Brain microvascular endothelial cell (primary cell): ENCODE data around the gene AAMP.

Source experiments
- DNase-seq: peaks from one replicate; pipeline ENCODE4 v3.0.0-alpha.2; 2020
- H3K27ac ChIP-seq: fragments of 250-450 bp; sonication (Bioruptor Pico); 2 replicates; pipeline ENCODE4 v1.5.1; 2020; ENCODE audit warnings: mild to moderate bottlenecking, moderate library complexity
- H3K27me3 ChIP-seq: fragments of 250-450 bp; sonication (Bioruptor Pico); replicated peaks from 2 replicates; pipeline ENCODE4 v1.5.1; 2020; ENCODE audit warnings: mild to moderate bottlenecking
- H3K36me3 ChIP-seq: fragments of 250-450 bp; sonication (Bioruptor Pico); replicated peaks from 2 replicates; pipeline ENCODE4 v1.5.1; 2020; ENCODE audit warnings: mild to moderate bottlenecking
- H3K4me3 ChIP-seq: 2 replicates; pipeline ENCODE4 v1.5.1; 2011; ENCODE audit warnings: low read depth, mild to moderate bottlenecking, control low read depth, low read length, moderate library complexity
- CTCF ChIP-seq: IDR thresholded peaks from 2 replicates; pipeline ENCODE4 v1.5.1; 2011; ENCODE audit warnings: low read depth, mild to moderate bottlenecking, moderate library complexity, low read length, control low read depth, inconsistent platforms; ENCODE audit errors: missing control alignments
- in situ Hi-C: cut with HindIII; loops from 2 replicates; pipeline ENCODE4 v1.10.0; 2017; ENCODE audit warnings: low sequenced_read_pairs, low pct_ligation_motif_present

AAMP gene

DNA sequence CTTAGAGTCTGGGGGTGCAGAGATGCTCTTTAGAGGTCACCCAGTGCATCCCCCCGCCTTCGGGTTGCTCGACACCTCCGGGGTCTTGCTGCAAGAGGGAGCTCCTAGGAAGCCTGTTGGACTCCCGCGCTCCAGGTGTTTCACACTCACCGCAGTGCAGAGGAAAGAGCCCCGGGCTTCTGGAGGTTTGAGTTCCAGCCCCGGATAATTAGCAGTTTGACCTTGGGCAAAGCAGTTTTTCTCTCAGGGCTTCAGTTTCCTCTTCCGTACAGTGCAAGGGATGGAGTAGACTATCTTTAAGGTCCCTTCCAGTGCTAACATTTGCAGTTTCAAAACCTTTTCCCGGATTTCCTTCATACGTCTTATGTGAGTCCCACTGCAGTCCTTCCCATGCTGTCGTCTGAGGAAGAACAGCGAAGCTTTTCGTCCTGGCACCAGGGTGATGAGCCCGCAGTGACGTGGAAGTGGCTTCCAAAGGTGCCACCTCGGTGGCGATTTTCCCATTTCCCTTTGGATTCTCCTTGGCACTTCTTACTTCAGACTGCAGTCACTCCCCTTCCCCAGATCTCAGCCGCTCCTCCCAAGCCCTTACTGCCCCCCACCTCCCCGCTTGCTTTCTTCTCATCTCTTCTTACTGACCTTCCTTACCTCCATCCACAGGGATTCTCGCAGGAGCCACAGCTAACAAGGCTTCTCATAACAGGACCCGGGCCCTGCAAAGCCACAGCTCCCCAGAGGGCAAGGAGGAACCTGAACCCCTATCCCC is 967 bp upstream of the AAMP start:
- TF ChIP-seq CTCF: no peak
- DNase-seq: no peak
- in situ Hi-C loops: no loop called here
- H3K36me3 ChIP-seq: peaks cover 34% of the 10 kb centered on the region
- no peak overlapping the region for H3K27ac ChIP-seq
- H3K27me3 ChIP-seq: no peaks in the 10 kb centered on the region
- peak overlapping the region; percentile 92 for H3K4me3 ChIP-seq

DNA sequence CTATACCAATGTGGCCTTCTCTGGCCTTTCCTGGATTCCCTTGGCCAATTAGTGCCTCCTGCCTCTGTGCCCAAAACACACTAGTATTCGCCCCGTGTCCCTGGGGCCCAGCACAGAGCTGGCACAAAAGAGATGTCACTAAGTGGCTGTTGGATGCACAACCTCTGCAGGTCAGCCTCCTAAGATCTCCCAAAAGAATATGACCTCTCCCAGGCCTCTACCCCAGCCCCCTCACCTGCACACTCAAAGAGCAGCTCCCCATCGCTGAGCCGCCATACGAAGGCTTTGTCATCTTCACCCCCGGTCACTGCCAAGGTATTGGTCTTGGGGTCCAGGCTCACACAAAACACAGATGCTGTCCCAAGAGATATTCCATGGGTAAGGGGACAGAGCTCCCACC is 2.7 kb downstream of the AAMP start:
- no peak overlapping the region for H3K27ac ChIP-seq
- no peak overlapping the region for H3K4me3 ChIP-seq
- H3K27me3 ChIP-seq: no peaks in the 10 kb centered on the region
- TF ChIP-seq CTCF: no peak
- DNase-seq: no peak
- in situ Hi-C loops: no loop called here
- peaks cover 31% of the 10 kb centered on the region for H3K36me3 ChIP-seq

GRCh38 chr2:218266316-218266979 is 3.5 kb downstream of the AAMP start:
- Histone ChIP-seq H3K36me3 (peaks cover 31% of the 10 kb centered on the region), H3K4me3 (no peak overlapping the region), H3K27ac (no peak overlapping the region), H3K27me3 (no peaks in the 10 kb centered on the region)
- DNase-seq: no peak
- in situ Hi-C loops: no loop called here
- no peak for TF ChIP-seq CTCF

- in situ Hi-C loops: no loop called here
- Histone ChIP-seq H3K36me3 (peaks cover 31% of the 10 kb centered on the region), H3K4me3 (no peak overlapping the region), H3K27ac (no peak overlapping the region), H3K27me3 (no peaks in the 10 kb centered on the region)
- no peak for DNase-seq
- no peak for TF ChIP-seq CTCF
These were observed 4.3 kb downstream of the AAMP start for GRCh38 chr2:218265626-218266025.

GRCh38 chr2:218264773-218265561 is 5.0 kb downstream of the AAMP start:
- no peak overlapping the region for H3K4me3 ChIP-seq
- peaks cover 31% of the 10 kb centered on the region for H3K36me3 ChIP-seq
- H3K27me3 ChIP-seq: no peaks in the 10 kb centered on the region
- no peak overlapping the region for H3K27ac ChIP-seq
- TF ChIP-seq CTCF: no peak
- in situ Hi-C loops: no loop called here
- no peak for DNase-seq
